SK-N-SH (cell line): ENCODE data around the gene TCF12. TPM values are rescaled to one million over a fixed set of nuclear protein-coding genes. Genes with fewer than 3 reads are reported as not detected.

Experiments
- CTCF ChIA-PET: fragments of 300-600, 350-600 bp; formaldehyde crosslinking; extraction: SDS; loops from one replicate; lab custom pipeline; 2021; lab: Yijun Ruan, JAX
- POLR2A ChIA-PET: fragments of 350-600 bp; sonication (Branson Sonifier 250); formaldehyde crosslinking; extraction: SDS; loops from one replicate; lab custom pipeline; 2020; ENCODE audit warnings: antibody characterized with exemption, inconsistent platforms; lab: Yijun Ruan, JAX
- DNase-seq: peaks from one replicate; pipeline ENCODE4 v3.0.0; 2012
- H2AFZ ChIP-seq: fragments of 200-600 bp; sonication (generic); 2 replicates; pipeline ENCODE4 v1.8.1; 2016; ENCODE audit warnings: antibody characterized with exemption, mild to moderate bottlenecking, low read depth
- H3F3A ChIP-seq: fragments of 200-600 bp; sonication (generic); replicated peaks from 2 replicates; pipeline ENCODE3; 2016; ENCODE audit warnings: antibody characterized with exemption, mild to moderate bottlenecking; ENCODE audit not compliant: insufficient read depth
- H3K27ac ChIP-seq, 2 experiments: fragments of 200-500 bp in 1 of 2; fragments of 200-600 bp in 1 of 2; sonication (Bioruptor generic) in 1 of 2; sonication (generic), shearing (Covaris generic) in 1 of 2; 2 replicates each; pipeline versions ENCODE4 v1.5.1 to v1.6.1; 2014 to 2016; ENCODE audit warnings: low read depth in 2 of 2, inconsistent platforms in 1 of 2, low read length in 1 of 2, mild to moderate bottlenecking in 1 of 2, mixed read lengths in 1 of 2
- H3K27me3 ChIP-seq: fragments of 200-600 bp; sonication (generic), shearing (Covaris generic); 2 replicates; pipeline ENCODE4 v1.6.1; 2016; ENCODE audit warnings: mixed run types; ENCODE audit not compliant: insufficient read depth
- H3K36me3 ChIP-seq, 2 experiments: fragments of 200-500 bp in 1 of 2; fragments of 200-600 bp in 1 of 2; sonication (Bioruptor generic) in 1 of 2; sonication (generic) in 1 of 2; replicated peaks in 1 of 2; 2 replicates each; pipeline versions ENCODE3 to v1.5.1; 2014 to 2016; ENCODE audit warnings: low read length in 1 of 2, mild to moderate bottlenecking in 1 of 2; ENCODE audit not compliant: insufficient read depth in 2 of 2, control insufficient read depth in 1 of 2
- H3K4me1 ChIP-seq, 2 experiments: fragments of 200-500 bp in 1 of 2; fragments of 200-600 bp in 1 of 2; sonication (Bioruptor generic) in 1 of 2; sonication (generic), shearing (Covaris generic) in 1 of 2; 2 replicates each; pipeline versions ENCODE4 v1.5.1 to v1.6.1; 2014 to 2016; ENCODE audit warnings: low read depth in 1 of 2, low read length in 1 of 2, mixed run types in 1 of 2; ENCODE audit not compliant: insufficient read depth in 2 of 2, control insufficient read depth in 1 of 2
- H3K4me2 ChIP-seq: fragments of 200-600 bp; sonication (generic), shearing (Covaris generic); 2 replicates; pipeline ENCODE4 v1.6.1; 2017; ENCODE audit warnings: mixed run types
- H3K4me3 ChIP-seq, 2 experiments: fragments of 200-500 bp in 1 of 2; fragments of 200-600 bp in 1 of 2; sonication (Bioruptor generic) in 1 of 2; sonication (generic), shearing (Covaris generic) in 1 of 2; 2 replicates each; pipeline versions ENCODE4 v1.5.1 to v1.8.1; 2014 to 2016; ENCODE audit warnings: low read depth in 2 of 2, inconsistent platforms in 1 of 2, low read length in 1 of 2, mild to moderate bottlenecking in 1 of 2, mixed read lengths in 1 of 2, moderate library complexity in 1 of 2
- H3K79me2 ChIP-seq: fragments of 200-600 bp; sonication (generic); 2 replicates; pipeline ENCODE4 v1.8.1; 2017; ENCODE audit warnings: mild to moderate bottlenecking; ENCODE audit not compliant: insufficient read depth
- H3K9ac ChIP-seq: fragments of 200-600 bp; sonication (generic); 2 replicates; pipeline ENCODE4 v1.6.1; 2017; ENCODE audit warnings: mixed run types
- H3K9me2 ChIP-seq: fragments of 200-600 bp; sonication (generic); 2 replicates; pipeline ENCODE4 v1.6.1; 2017; ENCODE audit warnings: mixed run types
- H3K9me3 ChIP-seq: fragments of 200-600 bp; sonication (generic); 2 replicates; pipeline ENCODE4 v1.6.1; 2017; ENCODE audit warnings: mixed run types, mild to moderate bottlenecking, moderate library complexity
- H4K20me1 ChIP-seq: fragments of 200-600 bp; sonication (generic); 2 replicates; pipeline ENCODE4 v1.6.1; 2017; ENCODE audit warnings: mild to moderate bottlenecking, mixed run types; ENCODE audit not compliant: insufficient read depth
- ELF1 ChIP-seq: IDR thresholded peaks from 2 replicates; pipeline ENCODE4 v1.4.0; 2012
- EP300 ChIP-seq, 2 experiments: IDR thresholded peaks; 2 replicates each; pipeline versions ENCODE4 v1.4.0 to v1.6.1; 2012; ENCODE audit warnings: borderline replicate concordance in 1 of 2, low read depth in 1 of 2, low read length in 1 of 2
- GABPA ChIP-seq: IDR thresholded peaks from 2 replicates; pipeline ENCODE4 v1.4.0; 2012; ENCODE audit warnings: low read depth, mild to moderate bottlenecking
- MXI1 ChIP-seq: IDR thresholded peaks from 2 replicates; pipeline ENCODE4 v1.6.1; 2012; ENCODE audit warnings: mild to moderate bottlenecking, low read depth, low read length, improper control_type of control experiment
- NFIC ChIP-seq: IDR thresholded peaks from 2 replicates; pipeline ENCODE4 v1.4.0; 2012; ENCODE audit warnings: borderline replicate concordance
- NRF1 ChIP-seq: IDR thresholded peaks from 2 replicates; pipeline ENCODE4 v1.6.1; 2012; ENCODE audit warnings: low read depth, mild to moderate bottlenecking, low read length
- POLR2AphosphoS5 ChIP-seq: IDR thresholded peaks from 2 replicates; pipeline ENCODE4 v1.6.1; 2012; ENCODE audit warnings: low read depth, low read length
- RCOR1 ChIP-seq: fragments of 150-350 bp; IDR thresholded peaks from 2 replicates; pipeline ENCODE4 v1.6.1; 2017; ENCODE audit warnings: antibody characterized with exemption, low read length
- SIN3A ChIP-seq: IDR thresholded peaks from 2 replicates; pipeline ENCODE4 v1.6.1; 2012; ENCODE audit warnings: low read depth, mild to moderate bottlenecking, low read length, moderate library complexity, borderline replicate concordance
- SMC3 ChIP-seq: IDR thresholded peaks from 2 replicates; pipeline ENCODE4 v1.6.1; 2012; ENCODE audit warnings: low read depth, low read length, improper control_type of control experiment
- TAF1 ChIP-seq: IDR thresholded peaks from 2 replicates; pipeline ENCODE4 v1.6.1; 2012; ENCODE audit warnings: low read depth, mild to moderate bottlenecking, low read length, moderate library complexity, borderline replicate concordance
- TEAD4 ChIP-seq: IDR thresholded peaks from 2 replicates; pipeline ENCODE4 v1.4.0; 2012; ENCODE audit warnings: mild to moderate bottlenecking, borderline replicate concordance; ENCODE audit not compliant: insufficient read depth
- YY1 ChIP-seq: IDR thresholded peaks from 2 replicates; pipeline ENCODE4 v1.4.0; 2012; ENCODE audit warnings: low read depth, mild to moderate bottlenecking
- WGBS: methylation state at CpG from one replicate; pipeline ENCODE4 v1.1.6; 2017; ENCODE audit warnings: low lambda C conversion rate; 5-methylcytosine and 5-hydroxymethylcytosine counted together
- polyA plus RNA-seq, 3 experiments: library from polyadenylated mRNA; depleted of rRNA; stranded (reverse); fragments of >200 nt; gene quantifications; 2 replicates each; pipeline ENCODE4 v1.2.3, GENCODE V29; 2012
- TF ChIP-seq, protein P1 (sequence below): fragments of 150-350 bp; IDR thresholded peaks from 2 replicates; pipeline ENCODE4 v1.6.1; 2016; ENCODE audit warnings: mild to moderate bottlenecking, low read depth, low read length
- TF ChIP-seq, protein P2 (sequence below): IDR thresholded peaks from 2 replicates; pipeline ENCODE4 v1.4.0; 2012; ENCODE audit warnings: low read depth
- TF ChIP-seq, protein P3 (sequence below): IDR thresholded peaks from 2 replicates; pipeline ENCODE4 v1.6.1; 2012; ENCODE audit warnings: mild to moderate bottlenecking, low read depth, low read length, moderate library complexity
- TF ChIP-seq, protein P4 (sequence below): fragments of 150-350 bp; IDR thresholded peaks from 2 replicates; pipeline ENCODE4 v1.6.1; 2017; ENCODE audit warnings: antibody characterized with exemption, low read length, low read depth, borderline replicate concordance
- TF ChIP-seq, protein P5 (sequence below): fragments of 200-600 bp; sonication (generic); IDR thresholded peaks from 2 replicates; pipeline ENCODE4 v1.6.1; 2017; ENCODE audit warnings: antibody characterized with exemption, mild to moderate bottlenecking, moderate library complexity
- TF ChIP-seq, protein P6 (sequence below): IDR thresholded peaks from 2 replicates; pipeline ENCODE4 v1.4.0; 2012; ENCODE audit warnings: low read depth, borderline replicate concordance
- TF ChIP-seq, protein P7 (sequence below): IDR thresholded peaks from 2 replicates; pipeline ENCODE4 v1.4.0; 2012; ENCODE audit warnings: low read depth, borderline replicate concordance

TCF12 gene
- polyA plus RNA-seq, 1 of the 3 experiments (the other 2 are of a cell fraction), result 49.6 TPM

DNA sequence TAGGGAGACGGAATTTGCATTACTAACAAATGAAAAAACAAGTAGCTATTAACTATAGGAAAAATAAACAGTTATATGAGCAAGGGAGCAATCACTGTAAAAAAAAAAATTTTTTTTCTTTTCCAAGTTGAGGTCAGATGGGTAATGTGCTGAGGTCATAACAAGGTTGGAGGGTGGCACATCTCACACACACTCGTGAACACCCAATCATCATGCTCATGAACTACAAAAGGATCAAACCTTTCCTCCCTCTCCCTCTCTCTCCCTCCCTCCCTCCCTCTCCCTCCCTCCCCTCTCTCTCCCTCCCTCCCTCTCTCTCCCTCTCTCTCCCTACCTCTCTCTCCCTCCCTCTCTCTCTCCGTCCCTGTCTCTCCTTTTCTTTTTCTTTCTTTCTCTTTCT is 360.0 kb downstream of the TCF12 start (continued):
- TF ChIP-seq, protein P1, sequence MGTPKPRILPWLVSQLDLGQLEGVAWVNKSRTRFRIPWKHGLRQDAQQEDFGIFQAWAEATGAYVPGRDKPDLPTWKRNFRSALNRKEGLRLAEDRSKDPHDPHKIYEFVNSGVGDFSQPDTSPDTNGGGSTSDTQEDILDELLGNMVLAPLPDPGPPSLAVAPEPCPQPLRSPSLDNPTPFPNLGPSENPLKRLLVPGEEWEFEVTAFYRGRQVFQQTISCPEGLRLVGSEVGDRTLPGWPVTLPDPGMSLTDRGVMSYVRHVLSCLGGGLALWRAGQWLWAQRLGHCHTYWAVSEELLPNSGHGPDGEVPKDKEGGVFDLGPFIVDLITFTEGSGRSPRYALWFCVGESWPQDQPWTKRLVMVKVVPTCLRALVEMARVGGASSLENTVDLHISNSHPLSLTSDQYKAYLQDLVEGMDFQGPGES, result no peak
- TF ChIP-seq, protein P2, sequence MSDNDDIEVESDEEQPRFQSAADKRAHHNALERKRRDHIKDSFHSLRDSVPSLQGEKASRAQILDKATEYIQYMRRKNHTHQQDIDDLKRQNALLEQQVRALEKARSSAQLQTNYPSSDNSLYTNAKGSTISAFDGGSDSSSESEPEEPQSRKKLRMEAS, result no peak

DNA sequence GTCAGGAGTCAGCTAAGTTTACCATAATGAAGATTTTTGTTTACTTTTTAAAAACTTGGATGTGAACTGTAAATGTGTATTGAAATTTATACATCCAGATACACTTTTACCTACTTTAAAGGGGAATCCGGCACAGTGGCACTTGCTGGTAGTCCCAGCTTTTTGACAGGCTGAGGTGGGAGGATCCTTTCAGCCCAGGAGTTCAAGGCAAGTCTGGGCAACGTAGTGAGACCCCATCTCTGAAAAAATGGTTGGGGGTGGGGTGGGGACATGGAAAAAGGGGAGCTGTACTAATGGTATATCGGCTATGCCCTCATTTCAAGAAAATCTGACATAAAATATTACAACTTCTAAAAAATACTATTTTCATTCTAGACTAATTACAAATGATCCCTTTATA is 362.0 kb downstream of the TCF12 start:
- TF ChIP-seq SMC3 (no peak), NRF1 (no peak), GABPA (no peak), MXI1 (no peak), EP300 (IDR thresholded peaks at IDR 0.05; ENCODE audit: borderline replicate concordance in 1 of 2, low read depth in 1 of 2, low read length in 1 of 2) (no peak), RCOR1 (no peak), TAF1 (no peak), SIN3A (no peak), POLR2AphosphoS5 (no peak), TEAD4 (no peak), ELF1 (no peak), NFIC (no peak), YY1 (no peak)
- TF ChIP-seq, protein P3, sequence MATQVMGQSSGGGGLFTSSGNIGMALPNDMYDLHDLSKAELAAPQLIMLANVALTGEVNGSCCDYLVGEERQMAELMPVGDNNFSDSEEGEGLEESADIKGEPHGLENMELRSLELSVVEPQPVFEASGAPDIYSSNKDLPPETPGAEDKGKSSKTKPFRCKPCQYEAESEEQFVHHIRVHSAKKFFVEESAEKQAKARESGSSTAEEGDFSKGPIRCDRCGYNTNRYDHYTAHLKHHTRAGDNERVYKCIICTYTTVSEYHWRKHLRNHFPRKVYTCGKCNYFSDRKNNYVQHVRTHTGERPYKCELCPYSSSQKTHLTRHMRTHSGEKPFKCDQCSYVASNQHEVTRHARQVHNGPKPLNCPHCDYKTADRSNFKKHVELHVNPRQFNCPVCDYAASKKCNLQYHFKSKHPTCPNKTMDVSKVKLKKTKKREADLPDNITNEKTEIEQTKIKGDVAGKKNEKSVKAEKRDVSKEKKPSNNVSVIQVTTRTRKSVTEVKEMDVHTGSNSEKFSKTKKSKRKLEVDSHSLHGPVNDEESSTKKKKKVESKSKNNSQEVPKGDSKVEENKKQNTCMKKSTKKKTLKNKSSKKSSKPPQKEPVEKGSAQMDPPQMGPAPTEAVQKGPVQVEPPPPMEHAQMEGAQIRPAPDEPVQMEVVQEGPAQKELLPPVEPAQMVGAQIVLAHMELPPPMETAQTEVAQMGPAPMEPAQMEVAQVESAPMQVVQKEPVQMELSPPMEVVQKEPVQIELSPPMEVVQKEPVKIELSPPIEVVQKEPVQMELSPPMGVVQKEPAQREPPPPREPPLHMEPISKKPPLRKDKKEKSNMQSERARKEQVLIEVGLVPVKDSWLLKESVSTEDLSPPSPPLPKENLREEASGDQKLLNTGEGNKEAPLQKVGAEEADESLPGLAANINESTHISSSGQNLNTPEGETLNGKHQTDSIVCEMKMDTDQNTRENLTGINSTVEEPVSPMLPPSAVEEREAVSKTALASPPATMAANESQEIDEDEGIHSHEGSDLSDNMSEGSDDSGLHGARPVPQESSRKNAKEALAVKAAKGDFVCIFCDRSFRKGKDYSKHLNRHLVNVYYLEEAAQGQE, result no peak
- TF ChIP-seq, protein P4, sequence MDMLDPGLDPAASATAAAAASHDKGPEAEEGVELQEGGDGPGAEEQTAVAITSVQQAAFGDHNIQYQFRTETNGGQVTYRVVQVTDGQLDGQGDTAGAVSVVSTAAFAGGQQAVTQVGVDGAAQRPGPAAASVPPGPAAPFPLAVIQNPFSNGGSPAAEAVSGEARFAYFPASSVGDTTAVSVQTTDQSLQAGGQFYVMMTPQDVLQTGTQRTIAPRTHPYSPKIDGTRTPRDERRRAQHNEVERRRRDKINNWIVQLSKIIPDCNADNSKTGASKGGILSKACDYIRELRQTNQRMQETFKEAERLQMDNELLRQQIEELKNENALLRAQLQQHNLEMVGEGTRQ, result no peak
- TF ChIP-seq, protein P5, sequence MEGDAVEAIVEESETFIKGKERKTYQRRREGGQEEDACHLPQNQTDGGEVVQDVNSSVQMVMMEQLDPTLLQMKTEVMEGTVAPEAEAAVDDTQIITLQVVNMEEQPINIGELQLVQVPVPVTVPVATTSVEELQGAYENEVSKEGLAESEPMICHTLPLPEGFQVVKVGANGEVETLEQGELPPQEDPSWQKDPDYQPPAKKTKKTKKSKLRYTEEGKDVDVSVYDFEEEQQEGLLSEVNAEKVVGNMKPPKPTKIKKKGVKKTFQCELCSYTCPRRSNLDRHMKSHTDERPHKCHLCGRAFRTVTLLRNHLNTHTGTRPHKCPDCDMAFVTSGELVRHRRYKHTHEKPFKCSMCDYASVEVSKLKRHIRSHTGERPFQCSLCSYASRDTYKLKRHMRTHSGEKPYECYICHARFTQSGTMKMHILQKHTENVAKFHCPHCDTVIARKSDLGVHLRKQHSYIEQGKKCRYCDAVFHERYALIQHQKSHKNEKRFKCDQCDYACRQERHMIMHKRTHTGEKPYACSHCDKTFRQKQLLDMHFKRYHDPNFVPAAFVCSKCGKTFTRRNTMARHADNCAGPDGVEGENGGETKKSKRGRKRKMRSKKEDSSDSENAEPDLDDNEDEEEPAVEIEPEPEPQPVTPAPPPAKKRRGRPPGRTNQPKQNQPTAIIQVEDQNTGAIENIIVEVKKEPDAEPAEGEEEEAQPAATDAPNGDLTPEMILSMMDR, result no peak
- TF ChIP-seq, protein P6, sequence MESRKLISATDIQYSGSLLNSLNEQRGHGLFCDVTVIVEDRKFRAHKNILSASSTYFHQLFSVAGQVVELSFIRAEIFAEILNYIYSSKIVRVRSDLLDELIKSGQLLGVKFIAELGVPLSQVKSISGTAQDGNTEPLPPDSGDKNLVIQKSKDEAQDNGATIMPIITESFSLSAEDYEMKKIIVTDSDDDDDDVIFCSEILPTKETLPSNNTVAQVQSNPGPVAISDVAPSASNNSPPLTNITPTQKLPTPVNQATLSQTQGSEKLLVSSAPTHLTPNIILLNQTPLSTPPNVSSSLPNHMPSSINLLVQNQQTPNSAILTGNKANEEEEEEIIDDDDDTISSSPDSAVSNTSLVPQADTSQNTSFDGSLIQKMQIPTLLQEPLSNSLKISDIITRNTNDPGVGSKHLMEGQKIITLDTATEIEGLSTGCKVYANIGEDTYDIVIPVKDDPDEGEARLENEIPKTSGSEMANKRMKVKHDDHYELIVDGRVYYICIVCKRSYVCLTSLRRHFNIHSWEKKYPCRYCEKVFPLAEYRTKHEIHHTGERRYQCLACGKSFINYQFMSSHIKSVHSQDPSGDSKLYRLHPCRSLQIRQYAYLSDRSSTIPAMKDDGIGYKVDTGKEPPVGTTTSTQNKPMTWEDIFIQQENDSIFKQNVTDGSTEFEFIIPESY, result no peak
- TF ChIP-seq, protein P2, result no peak
- TF ChIP-seq, protein P7, sequence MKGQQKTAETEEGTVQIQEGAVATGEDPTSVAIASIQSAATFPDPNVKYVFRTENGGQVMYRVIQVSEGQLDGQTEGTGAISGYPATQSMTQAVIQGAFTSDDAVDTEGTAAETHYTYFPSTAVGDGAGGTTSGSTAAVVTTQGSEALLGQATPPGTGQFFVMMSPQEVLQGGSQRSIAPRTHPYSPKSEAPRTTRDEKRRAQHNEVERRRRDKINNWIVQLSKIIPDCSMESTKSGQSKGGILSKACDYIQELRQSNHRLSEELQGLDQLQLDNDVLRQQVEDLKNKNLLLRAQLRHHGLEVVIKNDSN, result no peak
- Histone ChIP-seq H3K4me2 (no peak overlapping the region), H4K20me1 (no peaks in the 10 kb centered on the region), H3F3A (peaks cover 5% of the 10 kb centered on the region), H3K27me3 (no peaks in the 10 kb centered on the region), H3K9me3 (no peaks in the 10 kb centered on the region), H3K9ac (no peak overlapping the region), H3K27ac (no peak overlapping the region), H3K4me3 (no peak overlapping the region), H3K79me2 (peaks cover 5% of the 10 kb centered on the region; the same call in 1 of the 2 replicates), H3K4me1 (no peaks in the 10 kb centered on the region), H2AFZ (no peak overlapping the region), H3K36me3 (peaks cover 46 to 73% of the 10 kb centered on the region in 2 experiments), H3K9me2 (no peaks in the 10 kb centered on the region)
- WGBS, result 95% methylated on average over 3 of the region's 3 CpGs
- CTCF ChIA-PET, result interaction anchor here (0.7 to 1.2 kb wide), 5 partner anchors 26 to 261 kb away, joined by 3 to 4 read pairs (median 3); no protein-coding TSS in a partner anchor
- DNase-seq, result no peak
- POLR2A ChIA-PET, result no interaction called here
